Measurements from ENCODE around the gene ANKZF1.

DNA sequence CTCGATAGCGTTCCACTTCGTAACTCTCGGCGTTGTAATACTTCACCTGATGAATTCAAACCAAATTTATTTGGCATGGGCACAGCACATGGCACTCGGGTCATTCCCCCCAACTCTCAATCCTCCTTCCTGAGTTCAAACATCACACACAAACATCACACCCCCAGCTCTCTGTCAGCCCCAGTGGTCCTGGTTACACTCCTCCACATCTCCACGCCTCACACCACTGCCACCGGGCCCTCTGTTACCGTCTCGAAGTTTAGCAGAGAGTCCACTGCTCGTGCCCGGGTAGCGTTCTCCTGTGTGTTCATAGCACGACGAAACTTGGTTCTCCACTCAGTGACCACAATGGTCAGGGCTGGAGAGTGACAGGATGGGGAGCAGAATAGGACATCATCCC is 15.5 kb upstream of the ANKZF1 start:
- no peak for TF ChIP-seq CTCF (conservative IDR thresholded peaks at IDR 0.05; ENCODE audit: low read depth, low read length)
- TF ChIP-seq POLR2A (IDR thresholded peaks at IDR 0.05; ENCODE audit: low read depth, low read length): no peak
- TF ChIP-seq FOS (IDR thresholded peaks at IDR 0.05; ENCODE audit: low read depth, low read length): no peak
- no peak for TF ChIP-seq MAFK (IDR thresholded peaks at IDR 0.05; ENCODE audit: low read depth, low read length)
- no peak for TF ChIP-seq CHD1 (IDR thresholded peaks at IDR 0.05; ENCODE audit: low read depth, low read length)
